Measurements from ENCODE around the gene TOP1. TPM values are rescaled to one million over a fixed set of nuclear protein-coding genes. Genes with fewer than 3 reads are reported as not detected.
A peak's percentile ranks its signal among the peaks of the same experiment; 100 is the strongest.

TOP1 gene
- 17.2 TPM for total RNA-seq

DNA sequence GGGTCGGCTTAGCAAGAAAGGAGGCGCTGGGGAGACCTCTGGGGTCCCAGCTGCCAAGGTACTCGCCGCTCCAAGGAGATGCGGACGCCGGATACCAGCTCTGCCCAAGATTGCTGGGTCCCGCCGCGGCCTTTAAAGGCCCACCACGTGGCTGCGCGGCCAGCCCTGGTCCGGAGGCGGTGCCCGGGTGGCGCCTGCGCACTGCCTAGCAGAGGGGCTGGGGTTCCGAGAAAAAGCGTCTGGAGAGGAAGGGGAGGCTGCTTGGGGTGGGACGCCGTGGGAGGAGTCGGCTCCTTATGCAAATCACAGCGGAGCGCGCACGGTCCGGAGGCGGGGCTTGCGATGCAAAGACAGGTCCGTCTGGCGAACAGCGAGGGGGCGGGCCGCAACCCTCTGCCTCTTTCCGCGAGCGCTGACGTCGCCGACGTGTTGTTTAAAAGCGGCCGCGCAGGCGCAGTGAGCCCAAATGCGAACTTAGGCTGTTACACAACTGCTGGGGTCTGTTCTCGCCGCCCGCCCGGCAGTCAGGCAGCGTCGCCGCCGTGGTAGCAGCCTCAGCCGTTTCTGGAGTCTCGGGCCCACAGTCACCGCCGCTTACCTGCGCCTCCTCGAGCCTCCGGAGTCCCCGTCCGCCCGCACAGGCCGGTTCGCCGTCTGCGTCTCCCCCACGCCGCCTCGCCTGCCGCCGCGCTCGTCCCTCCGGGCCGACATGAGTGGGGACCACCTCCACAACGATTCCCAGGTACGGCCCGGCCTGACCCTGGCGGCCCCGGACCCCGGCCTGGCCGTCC is at the start of gene TOP1:
Gene TOP1 (plus strand): TSS at position 464 of the 791 bp plus-strand sequence. CDS start 246 bp downstream, at position 710.
- H3K4me3 ChIP-seq (ENCODE audit: low read length in 3 of 3) = peak within 1 kb of the TSS; percentile 88 to 93 (median 90)
- H3K9me3 ChIP-seq (ENCODE audit: control insufficient read depth in 3 of 3, low read length in 3 of 3) = no peaks in the 10 kb centered on the region
- peak within 1 kb of the TSS; percentile 89 to 99 (median 95) for H3K9ac ChIP-seq (ENCODE audit: low read depth in 1 of 3, low read length in 3 of 3)
- peaks cover 0 to 3% (median 0%) of the 10 kb centered on the region in 3 donors for H3K36me3 ChIP-seq (ENCODE audit: control insufficient read depth in 3 of 3, insufficient read depth in 3 of 3, low read length in 3 of 3)
- H3K27me3 ChIP-seq (ENCODE audit: control insufficient read depth in 3 of 3, insufficient read depth in 3 of 3, low read length in 3 of 3) = no peaks in the 10 kb centered on the region
- H3K4me1 ChIP-seq (ENCODE audit: control insufficient read depth in 3 of 3, insufficient read depth in 3 of 3, low read length in 3 of 3) = peaks cover 25 to 36% (median 32%) of the 10 kb centered on the region in 3 donors
- peak within 1 kb of the TSS; percentile 97 for H3K27ac ChIP-seq (ENCODE audit: low read depth, low read length)

DNA sequence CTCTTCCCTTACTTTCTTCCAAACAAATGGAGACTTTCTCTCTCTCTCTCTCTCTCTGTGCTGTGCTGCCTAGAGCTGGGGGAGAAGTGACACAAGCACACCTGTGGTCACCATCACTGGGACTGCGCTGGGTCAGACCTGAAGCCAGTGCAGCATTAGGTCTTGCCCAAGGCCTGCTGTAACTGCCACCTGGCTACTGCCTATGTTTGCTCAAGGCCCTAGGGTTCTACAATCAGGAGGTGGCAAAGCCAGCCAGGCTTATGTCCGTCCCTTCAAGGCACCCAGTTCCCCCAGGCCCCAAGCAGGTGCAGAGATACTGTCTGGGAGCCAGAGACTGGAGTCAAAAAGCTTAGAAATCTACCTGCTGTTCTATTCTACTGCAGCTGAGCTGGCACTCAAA is 49.4 kb upstream of the TOP1 start:
- Histone ChIP-seq H3K9me3 (ENCODE audit: control insufficient read depth in 3 of 3, low read length in 3 of 3) (peaks cover 0 to 2% (median 0%) of the 10 kb centered on the region in 3 donors), H3K27ac (ENCODE audit: low read depth, low read length) (no peak overlapping the region), H3K4me1 (ENCODE audit: control insufficient read depth in 3 of 3, insufficient read depth in 3 of 3, low read length in 3 of 3) (no peaks in the 10 kb centered on the region), H3K4me3 (ENCODE audit: low read length in 3 of 3) (no peak overlapping the region), H3K27me3 (ENCODE audit: control insufficient read depth in 3 of 3, insufficient read depth in 3 of 3, low read length in 3 of 3) (no peaks in the 10 kb centered on the region), H3K36me3 (ENCODE audit: control insufficient read depth in 3 of 3, insufficient read depth in 3 of 3, low read length in 3 of 3) (no peaks in the 10 kb centered on the region), H3K9ac (ENCODE audit: low read depth in 1 of 3, low read length in 3 of 3) (no peak overlapping the region)

DNA sequence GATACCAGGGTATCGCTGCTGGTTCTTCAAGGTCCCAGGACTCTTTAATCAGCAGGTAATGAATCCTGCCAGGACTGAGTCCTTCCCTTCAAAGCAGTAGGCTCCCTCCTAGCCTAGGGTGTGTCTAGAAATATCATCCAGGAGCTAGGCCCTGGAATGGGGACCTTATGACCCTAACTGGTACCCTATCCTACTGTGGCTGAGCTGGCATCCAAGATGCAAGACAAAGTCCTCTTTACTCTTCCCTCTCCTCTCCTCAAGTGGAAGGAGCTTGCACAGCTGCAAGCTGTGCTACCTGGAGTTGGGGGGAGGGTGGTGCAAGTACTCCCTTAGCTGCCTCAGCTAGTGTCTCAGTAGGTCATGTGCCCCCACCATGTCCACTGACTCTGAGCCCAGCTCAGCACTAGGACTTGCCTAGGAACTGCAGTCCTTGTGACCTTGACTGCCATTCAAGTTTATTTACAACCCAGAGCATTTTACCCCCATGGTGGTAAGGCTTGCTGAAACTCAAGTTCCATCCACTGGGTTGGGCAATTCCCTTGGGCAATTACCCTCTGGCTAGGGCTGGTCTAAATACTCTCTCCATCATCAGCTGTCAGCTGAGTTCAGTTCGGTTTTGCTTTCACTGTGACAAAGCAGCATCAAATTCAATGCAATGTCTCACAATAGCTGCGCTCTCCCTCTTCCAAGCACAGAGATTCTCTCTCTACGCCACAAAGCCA is 48.4 kb upstream of the TOP1 start:
- no peak overlapping the region for H3K27ac ChIP-seq (ENCODE audit: low read depth, low read length)
- H3K36me3 ChIP-seq (ENCODE audit: control insufficient read depth in 3 of 3, insufficient read depth in 3 of 3, low read length in 3 of 3) = no peaks in the 10 kb centered on the region
- no peaks in the 10 kb centered on the region for H3K4me1 ChIP-seq (ENCODE audit: control insufficient read depth in 3 of 3, insufficient read depth in 3 of 3, low read length in 3 of 3)
- H3K4me3 ChIP-seq (ENCODE audit: low read length in 3 of 3) = no peak overlapping the region
- no peaks in the 10 kb centered on the region for H3K27me3 ChIP-seq (ENCODE audit: control insufficient read depth in 3 of 3, insufficient read depth in 3 of 3, low read length in 3 of 3)
- peaks cover 0 to 3% (median 2%) of the 10 kb centered on the region in 3 donors for H3K9me3 ChIP-seq (ENCODE audit: control insufficient read depth in 3 of 3, low read length in 3 of 3)
- H3K9ac ChIP-seq (ENCODE audit: low read depth in 1 of 3, low read length in 3 of 3) = no peak overlapping the region

DNA sequence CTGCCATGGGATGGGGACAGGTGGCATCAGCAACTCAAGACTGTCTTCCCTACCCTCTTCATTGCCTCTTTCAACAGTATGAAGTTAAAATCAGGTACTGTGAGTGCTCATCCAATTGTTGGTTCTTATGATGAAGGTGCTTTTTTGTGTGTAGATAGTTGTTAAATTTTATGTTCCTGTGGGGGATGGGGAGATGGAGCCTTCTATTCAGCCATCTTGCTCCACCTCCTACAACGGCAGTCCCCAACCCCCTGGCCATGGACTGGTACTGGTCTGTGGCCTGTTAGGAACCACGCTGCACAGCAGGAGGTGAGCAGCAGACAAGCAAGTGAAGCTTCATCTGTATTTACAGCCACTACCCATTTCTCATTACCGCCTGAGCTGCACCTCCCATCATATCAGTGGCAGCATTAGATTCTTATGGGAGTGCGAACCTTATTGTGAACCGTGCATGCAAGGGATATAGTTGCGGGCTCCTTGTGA is 47.8 kb upstream of the TOP1 start:
- Histone ChIP-seq H3K9me3 (ENCODE audit: control insufficient read depth in 3 of 3, low read length in 3 of 3) (peaks cover 0 to 3% (median 2%) of the 10 kb centered on the region in 3 donors), H3K4me1 (ENCODE audit: control insufficient read depth in 3 of 3, insufficient read depth in 3 of 3, low read length in 3 of 3) (no peaks in the 10 kb centered on the region), H3K4me3 (ENCODE audit: low read length in 3 of 3) (no peak overlapping the region), H3K36me3 (ENCODE audit: control insufficient read depth in 3 of 3, insufficient read depth in 3 of 3, low read length in 3 of 3) (no peaks in the 10 kb centered on the region), H3K27me3 (ENCODE audit: control insufficient read depth in 3 of 3, insufficient read depth in 3 of 3, low read length in 3 of 3) (no peaks in the 10 kb centered on the region), H3K27ac (ENCODE audit: low read depth, low read length) (no peak overlapping the region), H3K9ac (ENCODE audit: low read depth in 1 of 3, low read length in 3 of 3) (no peak overlapping the region)

DNA sequence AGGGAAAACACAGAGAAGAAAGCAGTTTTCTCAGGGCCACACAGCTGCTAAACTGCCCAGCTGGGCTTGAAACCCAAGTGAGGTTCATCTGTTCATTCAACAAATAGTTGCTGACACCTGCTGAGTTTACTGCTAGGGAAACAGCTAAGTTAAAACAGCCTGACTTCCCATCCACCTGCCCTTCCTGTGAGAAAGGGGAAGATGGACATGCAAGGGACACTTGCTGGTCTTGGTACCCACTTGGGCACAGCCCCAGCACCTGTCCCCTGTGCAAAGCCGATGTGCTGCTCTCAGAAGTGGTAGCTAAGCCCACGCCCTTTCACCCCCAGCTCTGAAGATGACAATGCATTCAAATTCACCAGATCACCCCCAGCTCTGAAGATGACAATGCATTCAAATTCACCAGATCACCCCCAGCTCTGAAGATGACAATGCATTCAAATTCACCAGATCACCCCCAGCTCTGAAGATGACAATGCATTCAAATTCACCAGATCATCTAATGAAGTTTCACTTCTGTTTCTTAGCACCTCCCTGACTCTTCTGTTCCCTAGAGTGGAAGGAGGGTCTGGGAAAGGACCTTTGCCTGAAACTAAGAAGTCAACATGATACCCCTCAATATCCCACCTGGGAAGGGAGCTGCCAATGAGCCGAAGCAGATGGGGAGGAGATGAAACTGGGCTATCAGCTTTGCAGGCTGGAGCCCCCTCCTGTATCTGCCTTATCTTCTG is 46.0 kb upstream of the TOP1 start:
- Histone ChIP-seq H3K27me3 (ENCODE audit: control insufficient read depth in 3 of 3, insufficient read depth in 3 of 3, low read length in 3 of 3) (no peaks in the 10 kb centered on the region), H3K4me1 (ENCODE audit: control insufficient read depth in 3 of 3, insufficient read depth in 3 of 3, low read length in 3 of 3) (no peaks in the 10 kb centered on the region), H3K9me3 (ENCODE audit: control insufficient read depth in 3 of 3, low read length in 3 of 3) (peaks cover 0 to 3% (median 0%) of the 10 kb centered on the region in 3 donors), H3K27ac (ENCODE audit: low read depth, low read length) (no peak overlapping the region), H3K4me3 (ENCODE audit: low read length in 3 of 3) (no peak overlapping the region), H3K36me3 (ENCODE audit: control insufficient read depth in 3 of 3, insufficient read depth in 3 of 3, low read length in 3 of 3) (no peaks in the 10 kb centered on the region), H3K9ac (ENCODE audit: low read depth in 1 of 3, low read length in 3 of 3) (no peak overlapping the region)

GRCh38 chr20:40983898-40984297 is 44.7 kb upstream of the TOP1 start:
- H3K27me3 ChIP-seq (ENCODE audit: control insufficient read depth in 3 of 3, insufficient read depth in 3 of 3, low read length in 3 of 3) = no peaks in the 10 kb centered on the region
- H3K27ac ChIP-seq (ENCODE audit: low read depth, low read length) = no peak overlapping the region
- H3K36me3 ChIP-seq (ENCODE audit: control insufficient read depth in 3 of 3, insufficient read depth in 3 of 3, low read length in 3 of 3) = no peaks in the 10 kb centered on the region
- no peaks in the 10 kb centered on the region for H3K4me1 ChIP-seq (ENCODE audit: control insufficient read depth in 3 of 3, insufficient read depth in 3 of 3, low read length in 3 of 3)
- peaks cover 0 to 3% (median 0%) of the 10 kb centered on the region in 3 donors for H3K9me3 ChIP-seq (ENCODE audit: control insufficient read depth in 3 of 3, low read length in 3 of 3)
- H3K4me3 ChIP-seq (ENCODE audit: low read length in 3 of 3) = no peak overlapping the region
- H3K9ac ChIP-seq (ENCODE audit: low read depth in 1 of 3, low read length in 3 of 3) = no peak overlapping the region

DNA sequence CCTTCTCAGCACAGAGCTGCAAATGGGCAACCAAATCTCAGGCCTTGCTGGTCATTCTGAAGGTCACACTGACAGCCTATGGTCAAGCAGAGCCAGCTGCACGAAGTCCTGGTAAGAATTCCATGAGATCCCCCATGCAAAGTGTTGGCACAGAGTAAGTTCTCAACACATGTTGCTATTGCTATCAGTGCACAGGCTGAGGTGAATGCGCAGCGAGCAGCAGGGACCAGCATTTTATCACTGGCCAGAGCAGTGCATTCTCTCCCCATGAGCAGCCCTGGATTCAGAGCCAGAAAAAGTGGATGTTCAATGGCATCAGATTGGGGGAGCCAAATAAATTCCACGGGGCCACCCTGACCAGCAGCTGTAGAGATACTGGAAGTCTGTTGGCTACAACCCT is 44.1 kb upstream of the TOP1 start:
- no peaks in the 10 kb centered on the region for H3K27me3 ChIP-seq (ENCODE audit: control insufficient read depth in 3 of 3, insufficient read depth in 3 of 3, low read length in 3 of 3)
- H3K36me3 ChIP-seq (ENCODE audit: control insufficient read depth in 3 of 3, insufficient read depth in 3 of 3, low read length in 3 of 3) = no peaks in the 10 kb centered on the region
- H3K9ac ChIP-seq (ENCODE audit: low read depth in 1 of 3, low read length in 3 of 3) = no peak overlapping the region
- no peaks in the 10 kb centered on the region for H3K4me1 ChIP-seq (ENCODE audit: control insufficient read depth in 3 of 3, insufficient read depth in 3 of 3, low read length in 3 of 3)
- H3K27ac ChIP-seq (ENCODE audit: low read depth, low read length) = no peak overlapping the region
- H3K9me3 ChIP-seq (ENCODE audit: control insufficient read depth in 3 of 3, low read length in 3 of 3) = peaks cover 0 to 3% (median 0%) of the 10 kb centered on the region in 3 donors
- no peak overlapping the region for H3K4me3 ChIP-seq (ENCODE audit: low read length in 3 of 3)

- Histone ChIP-seq H3K9ac (ENCODE audit: low read depth in 1 of 3, low read length in 3 of 3) (no peak overlapping the region), H3K36me3 (ENCODE audit: control insufficient read depth in 3 of 3, insufficient read depth in 3 of 3, low read length in 3 of 3) (no peaks in the 10 kb centered on the region), H3K9me3 (ENCODE audit: control insufficient read depth in 3 of 3, low read length in 3 of 3) (peaks cover 0 to 3% (median 0%) of the 10 kb centered on the region in 3 donors), H3K27me3 (ENCODE audit: control insufficient read depth in 3 of 3, insufficient read depth in 3 of 3, low read length in 3 of 3) (no peaks in the 10 kb centered on the region), H3K4me3 (ENCODE audit: low read length in 3 of 3) (no peak overlapping the region), H3K27ac (ENCODE audit: low read depth, low read length) (no peak overlapping the region), H3K4me1 (ENCODE audit: control insufficient read depth in 3 of 3, insufficient read depth in 3 of 3, low read length in 3 of 3) (peaks cover 4 to 5% (median 4%) of the 10 kb centered on the region in 3 donors)
These were observed 41.8 kb upstream of the TOP1 start for GRCh38 chr20:40986774-40987173.

GRCh38 chr20:40990542-40991120 is 38.0 kb upstream of the TOP1 start:
- Histone ChIP-seq H3K36me3 (ENCODE audit: control insufficient read depth in 3 of 3, insufficient read depth in 3 of 3, low read length in 3 of 3) (no peaks in the 10 kb centered on the region), H3K4me3 (ENCODE audit: low read length in 3 of 3) (no peak overlapping the region), H3K9ac (ENCODE audit: low read depth in 1 of 3, low read length in 3 of 3) (peak overlapping the region in 1 of 3 donors; percentile 25), H3K27ac (ENCODE audit: low read depth, low read length) (no peak overlapping the region), H3K4me1 (ENCODE audit: control insufficient read depth in 3 of 3, insufficient read depth in 3 of 3, low read length in 3 of 3) (peaks cover 4 to 5% (median 4%) of the 10 kb centered on the region in 3 donors), H3K9me3 (ENCODE audit: control insufficient read depth in 3 of 3, low read length in 3 of 3) (no peaks in the 10 kb centered on the region), H3K27me3 (ENCODE audit: control insufficient read depth in 3 of 3, insufficient read depth in 3 of 3, low read length in 3 of 3) (no peaks in the 10 kb centered on the region)

Data from skeletal muscle tissue (tissue), 4 donors.